ENCODE results near the gene CCDC187. TPM values are rescaled to one million over a fixed set of nuclear protein-coding genes. Genes with fewer than 3 reads are reported as not detected.

The CCDC187 gene
- polyA plus RNA-seq, 1 donor from 2014 or later = not detected

GRCh38 chr9:136201174-136201573, 102.7 kb downstream of the CCDC187 start:
- Histone ChIP-seq H3K27me3 (ENCODE audit: insufficient read depth, low read depth, low read length) (peaks cover 95% of the 10 kb centered on the region), H4K20me1 (ENCODE audit: insufficient read depth) (no peaks in the 10 kb centered on the region), H3K9ac (ENCODE audit: low read length) (no peak overlapping the region), H3F3A (ENCODE audit: insufficient read depth, low read length, poor library complexity, severe bottlenecking) (no peaks in the 10 kb centered on the region), H2AFZ (ENCODE audit: low read depth, low read length) (no peak overlapping the region), H3K79me2 (replicated peaks; ENCODE audit: insufficient read depth, low read length) (no peaks in the 10 kb centered on the region), H3K4me3 (ENCODE audit: low read length) (no peak overlapping the region), H3K27ac (ENCODE audit: low read length) (no peak overlapping the region), H3K9me3 (ENCODE audit: low read length) (no peaks in the 10 kb centered on the region), H3K36me3 (ENCODE audit: insufficient read depth, low read length) (no peaks in the 10 kb centered on the region), H3K9me2 (ENCODE audit: insufficient read depth, low read length) (no peaks in the 10 kb centered on the region), H3K4me2 (ENCODE audit: low read length) (no peak overlapping the region)
- TF ChIP-seq EP300 (conservative IDR thresholded peaks at IDR 0.05; ENCODE audit: poor library complexity, severe bottlenecking) = no peak
- TF ChIP-seq SMC3 (conservative IDR thresholded peaks at IDR 0.05; ENCODE audit: poor library complexity) = no peak
- TF ChIP-seq POLR2AphosphoS5 (IDR thresholded peaks at IDR 0.05) = no peak
- no peak for TF ChIP-seq EZH2 (IDR thresholded peaks at IDR 0.05; ENCODE audit: borderline replicate concordance, insufficient read depth, low read length, poor library complexity, severe bottlenecking)
- TF ChIP-seq TAF1 (IDR thresholded peaks at IDR 0.05; ENCODE audit: low read depth) = no peak
- no peak for TF ChIP-seq REST (IDR thresholded peaks at IDR 0.05; ENCODE audit: borderline replicate concordance)
- TF ChIP-seq RAD21 (conservative IDR thresholded peaks at IDR 0.05) = no peak
- TF ChIP-seq MXI1 (conservative IDR thresholded peaks at IDR 0.05; ENCODE audit: poor library complexity, severe bottlenecking) = no peak
- no peak for TF ChIP-seq CTCF (IDR thresholded peaks at IDR 0.05; ENCODE audit: poor library complexity, severe bottlenecking)

- TF ChIP-seq SMC3 (conservative IDR thresholded peaks at IDR 0.05; ENCODE audit: poor library complexity) = no peak
- no peak for TF ChIP-seq EZH2 (IDR thresholded peaks at IDR 0.05; ENCODE audit: borderline replicate concordance, insufficient read depth, low read length, poor library complexity, severe bottlenecking)
- no peak for TF ChIP-seq POLR2AphosphoS5 (IDR thresholded peaks at IDR 0.05)
- no peak for TF ChIP-seq REST (IDR thresholded peaks at IDR 0.05; ENCODE audit: borderline replicate concordance)
- TF ChIP-seq CTCF (IDR thresholded peaks at IDR 0.05; ENCODE audit: poor library complexity, severe bottlenecking) = no peak
- no peak for TF ChIP-seq MXI1 (conservative IDR thresholded peaks at IDR 0.05; ENCODE audit: poor library complexity, severe bottlenecking)
- no peak for TF ChIP-seq RAD21 (conservative IDR thresholded peaks at IDR 0.05)
- no peak for TF ChIP-seq TAF1 (IDR thresholded peaks at IDR 0.05; ENCODE audit: low read depth)
- Histone ChIP-seq H3K9me2 (ENCODE audit: insufficient read depth, low read length) (no peaks in the 10 kb centered on the region), H3K79me2 (replicated peaks; ENCODE audit: insufficient read depth, low read length) (no peaks in the 10 kb centered on the region), H3K27me3 (ENCODE audit: insufficient read depth, low read depth, low read length) (peaks cover 96% of the 10 kb centered on the region), H3K4me3 (ENCODE audit: low read length) (no peak overlapping the region), H3F3A (ENCODE audit: insufficient read depth, low read length, poor library complexity, severe bottlenecking) (no peaks in the 10 kb centered on the region), H4K20me1 (ENCODE audit: insufficient read depth) (no peaks in the 10 kb centered on the region), H3K36me3 (ENCODE audit: insufficient read depth, low read length) (no peaks in the 10 kb centered on the region), H2AFZ (ENCODE audit: low read depth, low read length) (no peak overlapping the region), H3K9ac (ENCODE audit: low read length) (no peak overlapping the region), H3K4me2 (ENCODE audit: low read length) (no peak overlapping the region), H3K9me3 (ENCODE audit: low read length) (no peaks in the 10 kb centered on the region), H3K27ac (ENCODE audit: low read length) (no peak overlapping the region)
Measured at GRCh38 chr9:136200424-136200823, 103.5 kb downstream of the CCDC187 start.

Measured in neural cell (in vitro differentiated cells).